ENCODE data around the gene MYO6.

MYO6 gene

DNA sequence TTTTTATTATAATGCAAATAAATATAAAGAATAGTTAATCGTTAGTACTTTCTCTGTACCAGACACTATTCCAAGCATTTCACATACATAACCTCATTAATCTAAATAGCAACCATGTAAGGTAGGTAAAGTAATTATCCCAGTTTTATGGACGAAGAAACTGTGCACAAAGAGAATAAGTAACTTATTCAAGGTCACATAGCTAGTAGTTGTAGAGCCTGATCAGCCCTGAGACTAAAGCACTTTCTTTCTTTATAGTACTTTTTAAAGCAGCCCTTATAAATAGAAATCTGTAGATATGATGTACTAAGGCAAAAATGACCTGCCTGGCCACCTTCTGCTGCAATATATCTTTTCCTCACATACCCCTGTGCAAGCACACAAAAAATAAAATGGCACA, 104.8 kb downstream of the MYO6 start:
- no peak overlapping the region for H3K27ac ChIP-seq (ENCODE audit: low read length)
- H3K36me3 ChIP-seq (ENCODE audit: control insufficient read depth in 2 of 2, insufficient read depth in 2 of 2, low read length in 2 of 2), result peaks cover 3 to 4% of the 10 kb centered on the region in 2 donors
- H3K4me3 ChIP-seq (ENCODE audit: low read length in 2 of 2), result no peak overlapping the region
- no peak overlapping the region for H3K9ac ChIP-seq (ENCODE audit: low read length in 2 of 2)
- H3K4me1 ChIP-seq (ENCODE audit: control insufficient read depth, insufficient read depth, low read length), result no peaks in the 10 kb centered on the region
- H3K27me3 ChIP-seq (ENCODE audit: control insufficient read depth in 1 of 2, insufficient read depth in 2 of 2, low read length in 2 of 2), result no peaks in the 10 kb centered on the region
- no peaks in the 10 kb centered on the region for H3K9me3 ChIP-seq (ENCODE audit: control insufficient read depth in 2 of 2, low read length in 2 of 2)

DNA sequence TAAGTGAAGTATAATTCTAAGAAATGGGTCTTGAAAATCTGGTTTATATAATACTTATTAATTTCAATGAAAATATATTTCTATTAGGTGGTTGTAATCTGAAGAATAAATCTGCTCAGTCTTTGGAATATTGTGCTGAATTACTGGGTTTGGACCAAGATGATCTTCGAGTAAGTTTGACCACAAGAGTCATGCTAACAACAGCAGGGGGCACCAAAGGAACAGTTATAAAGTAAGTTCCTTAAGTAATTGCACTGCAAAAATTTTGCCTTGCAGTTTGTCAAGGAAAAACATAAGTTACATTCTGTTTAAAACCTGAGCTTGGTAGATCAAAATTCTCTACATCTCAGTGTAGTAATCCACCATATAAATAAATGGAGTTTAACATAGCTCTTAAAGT, 106.0 kb downstream of the MYO6 start:
- Histone ChIP-seq H3K27ac (ENCODE audit: low read length) (no peak overlapping the region), H3K9ac (ENCODE audit: low read length in 2 of 2) (no peak overlapping the region), H3K27me3 (ENCODE audit: control insufficient read depth in 1 of 2, insufficient read depth in 2 of 2, low read length in 2 of 2) (no peaks in the 10 kb centered on the region), H3K36me3 (ENCODE audit: control insufficient read depth in 2 of 2, insufficient read depth in 2 of 2, low read length in 2 of 2) (peaks cover 3 to 4% of the 10 kb centered on the region in 2 donors), H3K4me1 (ENCODE audit: control insufficient read depth, insufficient read depth, low read length) (no peaks in the 10 kb centered on the region), H3K4me3 (ENCODE audit: low read length in 2 of 2) (no peak overlapping the region), H3K9me3 (ENCODE audit: control insufficient read depth in 2 of 2, low read length in 2 of 2) (no peaks in the 10 kb centered on the region)

DNA sequence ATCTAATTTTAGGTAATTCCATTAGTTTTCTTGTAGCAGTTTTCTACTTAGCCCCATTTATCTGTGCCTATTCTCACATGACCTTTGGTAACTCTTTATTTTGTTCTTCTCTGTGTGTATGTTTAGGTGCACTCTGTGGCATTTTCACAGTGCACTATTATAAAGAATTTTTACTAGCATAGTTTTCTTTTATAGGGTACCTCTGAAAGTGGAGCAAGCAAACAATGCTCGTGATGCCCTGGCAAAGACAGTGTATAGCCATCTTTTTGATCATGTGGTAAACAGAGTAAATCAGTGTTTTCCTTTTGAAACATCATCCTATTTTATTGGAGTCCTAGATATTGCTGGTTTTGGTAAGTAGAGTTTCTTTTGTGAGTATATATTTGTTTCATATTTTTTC, 107.9 kb downstream of the MYO6 start:
- H3K36me3 ChIP-seq (ENCODE audit: control insufficient read depth in 2 of 2, insufficient read depth in 2 of 2, low read length in 2 of 2), result peaks cover under 1 to 2% of the 10 kb centered on the region in 2 donors
- H3K27me3 ChIP-seq (ENCODE audit: control insufficient read depth in 1 of 2, insufficient read depth in 2 of 2, low read length in 2 of 2), result no peaks in the 10 kb centered on the region
- H3K4me1 ChIP-seq (ENCODE audit: control insufficient read depth, insufficient read depth, low read length), result no peaks in the 10 kb centered on the region
- no peak overlapping the region for H3K9ac ChIP-seq (ENCODE audit: low read length in 2 of 2)
- H3K4me3 ChIP-seq (ENCODE audit: low read length in 2 of 2), result no peak overlapping the region
- no peak overlapping the region for H3K27ac ChIP-seq (ENCODE audit: low read length)
- H3K9me3 ChIP-seq (ENCODE audit: control insufficient read depth in 2 of 2, low read length in 2 of 2), result no peaks in the 10 kb centered on the region

DNA sequence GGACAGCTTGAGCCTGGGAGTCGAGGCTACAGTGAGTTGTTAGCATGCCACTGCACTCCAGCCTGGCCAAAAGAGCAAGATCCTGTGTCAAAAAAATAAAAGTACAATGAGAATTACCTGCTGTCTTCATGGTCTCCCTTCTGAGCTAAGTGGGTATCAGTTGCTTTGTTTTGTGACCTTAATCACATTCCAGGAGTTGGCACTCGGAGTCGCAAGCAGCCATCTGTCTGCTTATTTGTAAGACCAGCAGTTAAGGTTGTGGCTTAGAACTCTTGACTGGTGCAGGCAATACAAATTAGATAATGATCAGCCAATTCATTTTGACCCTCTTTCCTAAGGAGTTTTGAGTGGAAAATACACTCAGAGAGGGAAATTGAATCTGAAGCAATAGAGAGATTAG, 114.0 kb downstream of the MYO6 start:
- Histone ChIP-seq H3K27me3 (ENCODE audit: control insufficient read depth in 1 of 2, insufficient read depth in 2 of 2, low read length in 2 of 2) (no peaks in the 10 kb centered on the region), H3K4me1 (ENCODE audit: control insufficient read depth, insufficient read depth, low read length) (no peaks in the 10 kb centered on the region), H3K9me3 (ENCODE audit: control insufficient read depth in 2 of 2, low read length in 2 of 2) (no peaks in the 10 kb centered on the region), H3K9ac (ENCODE audit: low read length in 2 of 2) (no peak overlapping the region), H3K27ac (ENCODE audit: low read length) (no peak overlapping the region), H3K36me3 (ENCODE audit: control insufficient read depth in 2 of 2, insufficient read depth in 2 of 2, low read length in 2 of 2) (peaks cover 9 to 14% of the 10 kb centered on the region in 2 donors), H3K4me3 (ENCODE audit: low read length in 2 of 2) (no peak overlapping the region)

DNA sequence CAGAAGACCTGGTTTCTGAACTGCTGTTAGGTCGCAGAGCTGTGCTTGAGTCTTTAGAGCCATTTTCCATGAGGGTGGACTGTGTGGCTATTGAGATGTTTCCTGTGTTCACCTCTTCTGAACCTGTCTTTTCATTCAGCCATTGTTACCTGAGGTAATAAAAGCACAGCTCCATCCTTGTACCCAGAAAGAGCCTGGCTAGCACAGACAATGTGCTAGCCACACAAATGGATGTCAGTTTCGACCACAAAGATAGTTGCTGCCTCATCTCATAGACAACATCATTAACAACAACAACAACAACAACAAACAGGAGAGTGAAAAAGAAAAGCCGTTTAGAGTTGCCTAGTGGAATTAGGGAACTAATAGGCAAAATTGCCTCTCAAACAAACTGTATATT, 114.7 kb downstream of the MYO6 start:
- Histone ChIP-seq H3K27me3 (ENCODE audit: control insufficient read depth in 1 of 2, insufficient read depth in 2 of 2, low read length in 2 of 2) (no peaks in the 10 kb centered on the region), H3K9ac (ENCODE audit: low read length in 2 of 2) (no peak overlapping the region), H3K9me3 (ENCODE audit: control insufficient read depth in 2 of 2, low read length in 2 of 2) (no peaks in the 10 kb centered on the region), H3K36me3 (ENCODE audit: control insufficient read depth in 2 of 2, insufficient read depth in 2 of 2, low read length in 2 of 2) (peaks cover 9 to 14% of the 10 kb centered on the region in 2 donors), H3K27ac (ENCODE audit: low read length) (no peak overlapping the region), H3K4me1 (ENCODE audit: control insufficient read depth, insufficient read depth, low read length) (no peaks in the 10 kb centered on the region), H3K4me3 (ENCODE audit: low read length in 2 of 2) (no peak overlapping the region)

DNA sequence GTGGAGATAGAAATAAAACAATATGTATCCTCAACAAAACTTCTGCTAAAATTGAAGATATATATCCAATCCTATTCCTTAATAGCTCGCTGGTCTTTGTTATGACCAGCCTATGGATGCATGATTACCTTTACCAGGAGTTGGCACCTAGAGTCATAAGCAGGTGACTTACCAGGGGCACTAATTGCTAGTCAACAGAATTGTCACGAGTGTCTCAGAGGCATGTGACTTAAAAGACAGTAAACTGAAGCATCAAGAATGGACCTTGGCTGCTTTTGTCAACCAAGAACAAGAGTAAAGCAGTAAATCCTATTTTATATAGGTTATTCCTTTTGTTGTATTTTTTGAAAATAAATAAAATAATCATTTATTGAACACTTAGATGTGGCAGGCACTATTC, 115.4 kb downstream of the MYO6 start:
- no peak overlapping the region for H3K27ac ChIP-seq (ENCODE audit: low read length)

DNA sequence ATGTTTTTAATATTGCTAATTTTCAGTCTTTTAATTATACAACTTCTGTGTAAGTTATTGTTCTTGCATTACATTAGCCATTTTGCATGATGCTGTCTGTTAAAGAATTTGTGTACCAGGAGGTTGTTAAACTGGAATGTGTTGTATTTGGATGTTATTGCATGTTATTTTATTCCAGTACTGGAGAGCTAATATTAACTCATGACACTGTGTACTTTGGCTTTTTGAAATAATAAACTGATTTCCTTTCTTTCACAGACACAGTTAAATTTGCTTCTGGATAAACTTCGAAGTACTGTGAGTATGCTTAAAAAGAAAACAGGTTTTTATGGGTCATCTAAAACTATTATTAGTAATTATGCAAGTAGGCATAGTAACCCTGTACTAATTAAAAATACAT, 121.3 kb downstream of the MYO6 start:
- H3K9ac ChIP-seq (ENCODE audit: low read length in 2 of 2), result no peak overlapping the region
- H3K36me3 ChIP-seq (ENCODE audit: control insufficient read depth in 2 of 2, insufficient read depth in 2 of 2, low read length in 2 of 2), result peaks cover 0 to 17% of the 10 kb centered on the region in 2 donors
- H3K27me3 ChIP-seq (ENCODE audit: control insufficient read depth in 1 of 2, insufficient read depth in 2 of 2, low read length in 2 of 2), result no peaks in the 10 kb centered on the region
- H3K4me1 ChIP-seq (ENCODE audit: control insufficient read depth, insufficient read depth, low read length), result no peaks in the 10 kb centered on the region
- H3K4me3 ChIP-seq (ENCODE audit: low read length in 2 of 2), result no peak overlapping the region
- no peaks in the 10 kb centered on the region for H3K9me3 ChIP-seq (ENCODE audit: control insufficient read depth in 2 of 2, low read length in 2 of 2)
- no peak overlapping the region for H3K27ac ChIP-seq (ENCODE audit: low read length)

More for the DNA sequence above, 115.4 kb downstream of the MYO6 start:
- Histone ChIP-seq H3K36me3 (ENCODE audit: control insufficient read depth in 2 of 2, insufficient read depth in 2 of 2, low read length in 2 of 2) (peaks cover 9 to 14% of the 10 kb centered on the region in 2 donors), H3K4me3 (ENCODE audit: low read length in 2 of 2) (no peak overlapping the region), H3K9me3 (ENCODE audit: control insufficient read depth in 2 of 2, low read length in 2 of 2) (no peaks in the 10 kb centered on the region), H3K9ac (ENCODE audit: low read length in 2 of 2) (no peak overlapping the region), H3K4me1 (ENCODE audit: control insufficient read depth, insufficient read depth, low read length) (no peaks in the 10 kb centered on the region), H3K27me3 (ENCODE audit: control insufficient read depth in 1 of 2, insufficient read depth in 2 of 2, low read length in 2 of 2) (no peaks in the 10 kb centered on the region)

DNA sequence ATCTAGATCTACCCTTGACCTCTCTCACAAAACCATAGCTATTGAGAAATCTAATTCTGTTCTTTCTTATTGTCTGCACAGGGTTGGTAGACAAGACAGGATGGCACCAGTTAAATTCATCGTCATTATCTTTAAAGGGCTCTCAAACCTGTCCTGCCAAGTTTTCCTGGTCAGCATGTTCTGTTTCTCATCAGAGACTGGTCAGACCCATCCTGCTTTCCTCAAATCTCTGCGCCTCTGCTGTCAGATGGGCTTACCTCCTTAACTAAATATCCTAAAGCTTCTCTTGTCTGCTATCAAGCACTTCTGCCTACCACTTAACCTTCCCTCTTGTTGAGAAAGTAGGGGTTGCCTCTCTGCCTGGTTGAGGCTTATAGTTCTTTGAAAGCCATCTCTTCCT, 125.2 kb downstream of the MYO6 start:
- Histone ChIP-seq H3K27ac (ENCODE audit: low read length) (no peak overlapping the region), H3K4me1 (ENCODE audit: control insufficient read depth, insufficient read depth, low read length) (no peaks in the 10 kb centered on the region), H3K4me3 (ENCODE audit: low read length in 2 of 2) (no peak overlapping the region), H3K27me3 (ENCODE audit: control insufficient read depth in 1 of 2, insufficient read depth in 2 of 2, low read length in 2 of 2) (no peaks in the 10 kb centered on the region), H3K9ac (ENCODE audit: low read length in 2 of 2) (no peak overlapping the region), H3K9me3 (ENCODE audit: control insufficient read depth in 2 of 2, low read length in 2 of 2) (no peaks in the 10 kb centered on the region), H3K36me3 (ENCODE audit: control insufficient read depth in 2 of 2, insufficient read depth in 2 of 2, low read length in 2 of 2) (peaks cover 0 to 14% of the 10 kb centered on the region in 2 donors)

DNA sequence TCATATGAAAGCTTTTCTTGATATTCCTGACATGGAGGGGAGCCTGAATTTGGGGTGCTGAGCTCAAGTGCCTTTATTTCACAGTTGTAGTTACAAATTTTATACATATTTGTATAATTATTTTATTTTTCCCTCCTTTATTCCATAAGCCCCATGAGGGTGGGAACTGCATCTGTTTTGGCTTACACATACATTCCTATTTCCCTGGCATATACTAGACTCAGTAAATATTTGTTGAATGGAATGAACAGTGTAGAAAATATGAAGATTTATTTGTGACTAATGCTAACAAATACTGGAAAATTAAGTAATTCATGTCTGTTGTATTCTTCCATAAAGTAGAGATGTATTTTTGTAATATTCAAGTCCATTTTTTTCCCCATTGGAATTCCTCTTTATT, 127.1 kb downstream of the MYO6 start:
- Histone ChIP-seq H3K36me3 (ENCODE audit: control insufficient read depth in 2 of 2, insufficient read depth in 2 of 2, low read length in 2 of 2) (peaks cover 0 to 13% of the 10 kb centered on the region in 2 donors), H3K9ac (ENCODE audit: low read length in 2 of 2) (no peak overlapping the region), H3K4me1 (ENCODE audit: control insufficient read depth, insufficient read depth, low read length) (no peaks in the 10 kb centered on the region), H3K4me3 (ENCODE audit: low read length in 2 of 2) (no peak overlapping the region), H3K9me3 (ENCODE audit: control insufficient read depth in 2 of 2, low read length in 2 of 2) (no peaks in the 10 kb centered on the region), H3K27me3 (ENCODE audit: control insufficient read depth in 1 of 2, insufficient read depth in 2 of 2, low read length in 2 of 2) (no peaks in the 10 kb centered on the region), H3K27ac (ENCODE audit: low read length) (no peak overlapping the region)

DNA sequence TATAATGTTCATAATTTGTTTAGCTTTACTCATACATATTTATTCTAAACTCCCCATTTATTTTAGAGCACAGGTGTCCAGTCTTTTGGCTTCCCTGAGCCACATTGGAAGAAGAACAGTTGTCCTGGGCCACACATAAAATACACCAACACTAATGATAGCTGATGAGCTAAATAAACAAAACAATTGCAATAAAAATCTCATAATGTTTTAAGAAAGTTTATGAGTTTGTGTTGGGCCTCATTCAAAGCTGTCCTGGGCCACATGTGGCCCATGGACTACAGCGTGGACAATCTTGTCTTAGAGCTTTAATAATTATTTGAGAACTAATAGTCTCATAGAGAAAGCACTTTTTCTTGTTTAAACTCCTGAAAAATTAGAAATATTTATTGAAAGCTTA, 131.3 kb downstream of the MYO6 start:
- no peak overlapping the region for H3K4me3 ChIP-seq (ENCODE audit: low read length in 2 of 2)
- H3K9me3 ChIP-seq (ENCODE audit: control insufficient read depth in 2 of 2, low read length in 2 of 2), result no peaks in the 10 kb centered on the region
- no peaks in the 10 kb centered on the region for H3K36me3 ChIP-seq (ENCODE audit: control insufficient read depth in 2 of 2, insufficient read depth in 2 of 2, low read length in 2 of 2)
- H3K27me3 ChIP-seq (ENCODE audit: control insufficient read depth in 1 of 2, insufficient read depth in 2 of 2, low read length in 2 of 2), result no peaks in the 10 kb centered on the region
- no peak overlapping the region for H3K27ac ChIP-seq (ENCODE audit: low read length)
- H3K4me1 ChIP-seq (ENCODE audit: control insufficient read depth, insufficient read depth, low read length), result no peaks in the 10 kb centered on the region
- no peak overlapping the region for H3K9ac ChIP-seq (ENCODE audit: low read length in 2 of 2)

DNA sequence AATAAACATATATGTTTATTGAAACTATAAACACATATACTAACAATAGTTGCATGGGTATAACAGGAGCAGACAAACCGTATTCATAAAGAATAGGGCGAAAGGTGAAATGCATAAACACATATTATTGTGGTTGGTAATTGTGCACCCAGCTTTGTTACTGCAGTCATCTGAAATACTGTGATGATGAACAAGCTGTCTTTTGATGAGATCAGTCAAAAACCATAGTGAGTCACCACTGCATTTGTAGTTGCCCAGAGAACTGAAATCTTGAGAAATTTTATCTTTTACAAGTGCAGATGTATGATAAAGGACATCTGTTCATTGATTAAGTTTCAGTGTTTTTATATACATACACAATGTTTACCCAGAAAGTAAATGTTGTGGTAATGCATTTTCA, 133.7 kb downstream of the MYO6 start:
- Histone ChIP-seq H3K4me1 (ENCODE audit: control insufficient read depth, insufficient read depth, low read length) (no peaks in the 10 kb centered on the region), H3K27me3 (ENCODE audit: control insufficient read depth in 1 of 2, insufficient read depth in 2 of 2, low read length in 2 of 2) (no peaks in the 10 kb centered on the region), H3K4me3 (ENCODE audit: low read length in 2 of 2) (no peak overlapping the region), H3K9ac (ENCODE audit: low read length in 2 of 2) (no peak overlapping the region), H3K36me3 (ENCODE audit: control insufficient read depth in 2 of 2, insufficient read depth in 2 of 2, low read length in 2 of 2) (no peaks in the 10 kb centered on the region), H3K27ac (ENCODE audit: low read length) (no peak overlapping the region), H3K9me3 (ENCODE audit: control insufficient read depth in 2 of 2, low read length in 2 of 2) (no peaks in the 10 kb centered on the region)

Measured in stomach smooth muscle (tissue), 2 donors.